NCI-H2196 treated with DMSO at 0.1 percent for 48 hours (cell line): ENCODE measurements around the gene SLC25A6.
"Not testable (repeated sequence)": the region's sequence is repeated elsewhere in the genome, so short reads cannot be mapped to it uniquely, and the experiment has no call there.

ENCODE experiments used
- DNase-seq: peaks from one replicate; lab custom pipeline; 2025; ENCODE audit not compliant: unreplicated experiment; lab: John Stamatoyannopoulos, UW

The SLC25A6 gene

GRCh38 chrX:1355131-1356046 lies 36.5 kb downstream of the SLC25A6 start:
- no peak for DNase-seq

- DNase-seq: no peak
These were observed 37.6 kb downstream of the SLC25A6 start for GRCh38 chrX:1354036-1355019.

- DNase-seq: no peak
These were observed 39.8 kb downstream of the SLC25A6 start for GRCh38 chrX:1351981-1352714.

- DNase-seq: not testable (repeated sequence)
These were observed 42.3 kb downstream of the SLC25A6 start for GRCh38 chrX:1349606-1350005.

GRCh38 chrX:1341545-1342184 lies 50.2 kb downstream of the SLC25A6 start:
- no peak for DNase-seq

- no peak for DNase-seq
These were observed 54.7 kb downstream of the SLC25A6 start for GRCh38 chrX:1336948-1337779.

GRCh38 chrX:1336331-1336943 lies 55.5 kb downstream of the SLC25A6 start, which contains the start of gene IL3RA:
IL3RA (plus strand) TSS chrX:1336785; CDS start chrX:1341766, 4,981 bp downstream.
- DNase-seq: no peak
